Measurements from ENCODE around the gene RAX2. TPM values are rescaled to one million over a fixed set of nuclear protein-coding genes. Genes with fewer than 3 reads are reported as not detected.

Gene RAX2
- total and polyA plus RNA-seq, 10 donors: not detected

GRCh38 chr19:3785938-3786824 is 14.2 kb upstream of the RAX2 start, which contains the start of gene MATK:
Gene MATK, minus strand, starts transcription at chr19:3786381. Its CDS starts 1,246 bp downstream, at chr19:3785135.
- Histone ChIP-seq H3K4me3 (peak within 1 kb of the TSS; percentile 54 to 82 (median 57)), H3K4me1 (peaks cover 4 to 30% (median 20%) of the 10 kb centered on the region in 6 donors), H3K27ac (peak within 1 kb of the TSS in 7 of 8 donors; percentile 43 to 86 (median 77)), H3K36me3 (peaks cover 0 to 29% (median 0%) of the 10 kb centered on the region in 6 donors), H3K27me3 (replicated peaks in 1 of 7) (peaks cover 0 to 50% (median 23%) of the 10 kb centered on the region in 7 donors), H3K9me3 (peaks cover 3 to 27% (median 20%) of the 10 kb centered on the region in 8 donors)
- peak; percentile 79 for DNase-seq
- 3 to 9% (median 4%) methylated on average over 39 to 101 of the region's 101 CpGs for WGBS, 5 donors
- no peak for TF ChIP-seq POLR2A (IDR thresholded peaks at IDR 0.05)
- no peak for TF ChIP-seq POLR2AphosphoS5 (IDR thresholded peaks at IDR 0.05)
- no peak for TF ChIP-seq CTCF (IDR thresholded peaks at IDR 0.05 in 8 of 11, conservative IDR thresholded peaks at IDR 0.05 in 3 of 11)
- intact Hi-C loops (cut with DNase I; ENCODE audit: low total_unique reads): no loop called here

- 0 to 1% (median 1%) methylated on average over 19 to 47 of the region's 47 CpGs; no CpG with 5 or more reads in 1 of the 5 donors for WGBS, 5 donors
- H3K27ac ChIP-seq: peak overlapping the region in 7 of 8 donors; percentile 43 to 86 (median 77)
Measured at GRCh38 chr19:3785451-3785937, 13.5 kb upstream of the RAX2 start.

GRCh38 chr19:3784607-3785450 is 12.8 kb upstream of the RAX2 start:
- Histone ChIP-seq H3K4me3 (peak overlapping the region in 7 of 8 donors; percentile 54 to 82 (median 57)), H3K27me3 (replicated peaks in 1 of 7) (peaks cover 0 to 49% (median 23%) of the 10 kb centered on the region in 7 donors), H3K27ac (peak overlapping the region in 3 of 8 donors; percentile 80 to 86 (median 82)), H3K36me3 (peaks cover 0 to 29% (median 0%) of the 10 kb centered on the region in 6 donors), H3K9me3 (peaks cover 6 to 32% (median 25%) of the 10 kb centered on the region in 8 donors), H3K4me1 (peaks cover 4 to 30% (median 20%) of the 10 kb centered on the region in 6 donors)
- DNase-seq: no peak
- WGBS, 5 donors: 22 to 35% (median 30%) methylated on average over 16 to 25 of the region's 25 CpGs
- TF ChIP-seq POLR2A (IDR thresholded peaks at IDR 0.05): no peak
- no peak for TF ChIP-seq POLR2AphosphoS5 (IDR thresholded peaks at IDR 0.05)
- TF ChIP-seq CTCF (IDR thresholded peaks at IDR 0.05 in 8 of 11, conservative IDR thresholded peaks at IDR 0.05 in 3 of 11): no peak
- intact Hi-C loops (cut with DNase I; ENCODE audit: low total_unique reads): no loop called here

More at GRCh38 chr19:3785451-3785937, 13.5 kb upstream of the RAX2 start:
- Histone ChIP-seq H3K4me3 (peak overlapping the region; percentile 54 to 82 (median 57)), H3K36me3 (peaks cover 0 to 29% (median 0%) of the 10 kb centered on the region in 6 donors), H3K4me1 (peaks cover 4 to 30% (median 20%) of the 10 kb centered on the region in 6 donors), H3K27me3 (replicated peaks in 1 of 7) (peaks cover 0 to 50% (median 23%) of the 10 kb centered on the region in 7 donors), H3K9me3 (peaks cover 6 to 27% (median 24%) of the 10 kb centered on the region in 8 donors)
- intact Hi-C loops (cut with DNase I; ENCODE audit: low total_unique reads): no loop called here
- TF ChIP-seq POLR2A (IDR thresholded peaks at IDR 0.05) (no peak), POLR2AphosphoS5 (IDR thresholded peaks at IDR 0.05) (no peak), CTCF (IDR thresholded peaks at IDR 0.05 in 8 of 11, conservative IDR thresholded peaks at IDR 0.05 in 3 of 11) (no peak)
- peak; percentile 77 for DNase-seq
